PC-3 (cell line): ENCODE data around the gene ECE1. TPM values are rescaled to one million over a fixed set of nuclear protein-coding genes. Genes with fewer than 3 reads are reported as not detected.

Experiments
- ATAC-seq: fragments of 200-7000 bp; cut with Tn5 transposase; 2 replicates; pipeline ENCODE4 v1.9.1; 2020; ENCODE audit warnings: mild to moderate bottlenecking, moderate library complexity
- BruUV-seq: library from RNA; stranded (reverse); fragments of 400-500 nt; replicated peaks from 2 replicates; lab custom pipeline; 2021; lab: Mats Ljungman, UMichigan
- CTCF ChIA-PET: fragments of 300-600 bp; sonication (Branson Sonifier 250); formaldehyde crosslinking; loops from one replicate; lab custom pipeline; 2022; ENCODE audit warnings: antibody characterized with exemption; lab: Charles Lee
- POLR2A ChIA-PET: fragments of 300-600 bp; sonication (Branson Sonifier 250); formaldehyde crosslinking; loops from one replicate; lab custom pipeline; 2022; ENCODE audit warnings: antibody characterized with exemption; ENCODE audit not compliant: unreplicated experiment; lab: Charles Lee
- DNase-seq: peaks from one replicate; pipeline ENCODE4 v3.0.0-alpha.2; 2015
- H2AFZ ChIP-seq: fragments of 300-600 bp; sonication (generic); 2 replicates; pipeline ENCODE4 v1.6.0; 2016; ENCODE audit warnings: antibody characterized with exemption, low read length
- H3F3A ChIP-seq: fragments of 300-600 bp; sonication (generic); one replicate; pipeline ENCODE4 v1.6.0; 2017; ENCODE audit warnings: antibody characterized with exemption, low read length, control low read depth, mild to moderate bottlenecking; ENCODE audit not compliant: unreplicated experiment
- H3K27ac ChIP-seq: fragments of 300-600 bp; sonication (generic); 2 replicates; pipeline ENCODE4 v1.5.1; 2016; ENCODE audit warnings: mild to moderate bottlenecking, low read length
- H3K27me3 ChIP-seq: fragments of 300-600 bp; sonication (generic); 2 replicates; pipeline ENCODE4 v1.6.1; 2016; ENCODE audit warnings: low read length, mixed read lengths
- H3K36me3 ChIP-seq: fragments of 300-600 bp; sonication (generic); 2 replicates; pipeline ENCODE4 v1.6.1; 2016; ENCODE audit warnings: low read depth, mixed run types, low read length, mixed read lengths
- H3K4me1 ChIP-seq: fragments of 300-600 bp; sonication (generic); 2 replicates; pipeline ENCODE4 v1.5.1; 2016; ENCODE audit warnings: low read length; ENCODE audit not compliant: insufficient read depth
- H3K4me2 ChIP-seq: fragments of 300-600 bp; sonication (generic); 2 replicates; pipeline ENCODE4 v1.6.0; 2016; ENCODE audit warnings: low read length
- H3K4me3 ChIP-seq: fragments of 300-600 bp; sonication (generic); 2 replicates; pipeline ENCODE4 v1.5.1; 2016; ENCODE audit warnings: mild to moderate bottlenecking, low read length, mixed read lengths
- H3K79me2 ChIP-seq: fragments of 300-600 bp; sonication (generic); 2 replicates; pipeline ENCODE4 v1.6.1; 2017; ENCODE audit warnings: low read length, mixed read lengths
- H3K9ac ChIP-seq: fragments of 300-600 bp; sonication (generic); 2 replicates; pipeline ENCODE4 v1.6.0; 2016; ENCODE audit warnings: mild to moderate bottlenecking, low read length
- H3K9me2 ChIP-seq: fragments of 300-600 bp; sonication (generic); replicated peaks from 2 replicates; pipeline ENCODE4 v1.6.1; 2016; ENCODE audit warnings: mixed run types, low read length, mixed read lengths
- H3K9me3 ChIP-seq: fragments of 300-600 bp; sonication (generic); 2 replicates; pipeline ENCODE4 v1.6.1; 2016; ENCODE audit warnings: low read length, mixed read lengths
- H4K20me1 ChIP-seq: fragments of 300-600 bp; sonication (generic); 2 replicates; pipeline ENCODE4 v1.6.1; 2016; ENCODE audit warnings: low read length, mixed read lengths
- EZH2 ChIP-seq: fragments of 300-600 bp; sonication (generic); IDR thresholded peaks from one replicate; pipeline ENCODE4 v1.6.1; 2017; ENCODE audit warnings: antibody characterized with exemption, mild to moderate bottlenecking, low read length; ENCODE audit not compliant: unreplicated experiment
- EZH2phosphoT487 ChIP-seq: fragments of 300-600 bp; sonication (generic); IDR thresholded peaks from 2 replicates; pipeline ENCODE4 v1.6.1; 2018; ENCODE audit warnings: mild to moderate bottlenecking, antibody characterized with exemption, low read length, borderline replicate concordance
- intact Hi-C: fragments of 100-400 bp; cut with micrococcal nuclease; formaldehyde crosslinking; loops from 2 replicates; pipeline ENCODE4 v1.9.0; 2023
- total RNA-seq: library from RNA; depleted of rRNA; stranded (reverse); fragments of >200 nt; gene quantifications from 2 replicates; pipeline ENCODE4 v1.2.3, GENCODE V29; 2014
- TF ChIP-seq, protein P1 (sequence below): fragments of 300-600 bp; sonication (generic); conservative IDR thresholded peaks from 2 replicates; pipeline ENCODE4 v1.5.1; 2017; ENCODE audit warnings: antibody characterized with exemption, low read depth, mild to moderate bottlenecking, low read length

ECE1 gene
- total RNA-seq, 1 experiment from 2014 or later: 86.8 TPM

DNA sequence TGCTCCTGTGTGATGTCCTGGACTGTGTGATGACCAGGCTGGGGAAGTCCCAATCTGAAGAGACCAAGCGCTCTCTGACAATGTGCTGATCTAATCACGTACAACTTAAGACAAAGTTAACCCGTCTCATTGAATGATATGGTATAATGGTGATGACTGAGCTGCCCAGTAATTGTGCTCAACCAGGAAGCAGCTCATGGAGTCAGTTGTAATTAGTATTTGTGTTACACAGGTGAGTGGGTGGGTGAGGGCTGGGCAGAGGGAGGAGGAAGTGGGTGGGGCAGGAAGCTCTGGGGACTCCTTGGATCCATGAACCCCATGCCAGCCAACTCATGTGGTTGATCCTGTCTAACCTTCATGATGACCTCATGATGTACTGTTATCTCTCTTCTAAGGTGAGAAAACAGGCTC lies 8.7 kb upstream of the ECE1 start:
- H3F3A ChIP-seq: no peaks in the 10 kb centered on the region
- H3K36me3 ChIP-seq: no peaks in the 10 kb centered on the region
- no peak overlapping the region for H3K4me3 ChIP-seq
- no peaks in the 10 kb centered on the region for H3K9me3 ChIP-seq
- intact Hi-C loops: no loop called here
- peaks cover 23% of the 10 kb centered on the region for H3K79me2 ChIP-seq
- no peaks in the 10 kb centered on the region for H3K9me2 ChIP-seq
- ChIA-PET CTCF (no interaction called here), POLR2A (no interaction called here)
- peaks cover 41% of the 10 kb centered on the region for H3K4me1 ChIP-seq
- no peak for DNase-seq
- TF ChIP-seq, protein P1, sequence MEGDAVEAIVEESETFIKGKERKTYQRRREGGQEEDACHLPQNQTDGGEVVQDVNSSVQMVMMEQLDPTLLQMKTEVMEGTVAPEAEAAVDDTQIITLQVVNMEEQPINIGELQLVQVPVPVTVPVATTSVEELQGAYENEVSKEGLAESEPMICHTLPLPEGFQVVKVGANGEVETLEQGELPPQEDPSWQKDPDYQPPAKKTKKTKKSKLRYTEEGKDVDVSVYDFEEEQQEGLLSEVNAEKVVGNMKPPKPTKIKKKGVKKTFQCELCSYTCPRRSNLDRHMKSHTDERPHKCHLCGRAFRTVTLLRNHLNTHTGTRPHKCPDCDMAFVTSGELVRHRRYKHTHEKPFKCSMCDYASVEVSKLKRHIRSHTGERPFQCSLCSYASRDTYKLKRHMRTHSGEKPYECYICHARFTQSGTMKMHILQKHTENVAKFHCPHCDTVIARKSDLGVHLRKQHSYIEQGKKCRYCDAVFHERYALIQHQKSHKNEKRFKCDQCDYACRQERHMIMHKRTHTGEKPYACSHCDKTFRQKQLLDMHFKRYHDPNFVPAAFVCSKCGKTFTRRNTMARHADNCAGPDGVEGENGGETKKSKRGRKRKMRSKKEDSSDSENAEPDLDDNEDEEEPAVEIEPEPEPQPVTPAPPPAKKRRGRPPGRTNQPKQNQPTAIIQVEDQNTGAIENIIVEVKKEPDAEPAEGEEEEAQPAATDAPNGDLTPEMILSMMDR: no peak
- TF ChIP-seq EZH2: no peak
- TF ChIP-seq EZH2phosphoT487: no peak
- peak; percentile 8; the same call in 1 of the 2 replicates for ATAC-seq
- BruUV-seq: no TSS peak
- no peak overlapping the region for H3K27ac ChIP-seq
- peaks cover 7% of the 10 kb centered on the region; the same call in 1 of the 2 replicates for H4K20me1 ChIP-seq
- no peaks in the 10 kb centered on the region for H3K27me3 ChIP-seq
- H2AFZ ChIP-seq: no peak overlapping the region
- no peak overlapping the region for H3K9ac ChIP-seq
- H3K4me2 ChIP-seq: no peak overlapping the region

GRCh38 chr1:21297975-21298374 lies 7.7 kb upstream of the ECE1 start:
- Histone ChIP-seq H3K36me3 (no peaks in the 10 kb centered on the region), H3K79me2 (peaks cover 16% of the 10 kb centered on the region; the same call in 1 of the 2 replicates), H3K4me3 (no peak overlapping the region), H3K4me1 (peaks cover 35% of the 10 kb centered on the region), H4K20me1 (peaks cover 2% of the 10 kb centered on the region; the same call in 1 of the 2 replicates), H3K9ac (no peak overlapping the region), H3K27me3 (no peaks in the 10 kb centered on the region), H3K27ac (no peak overlapping the region), H3K9me2 (no peaks in the 10 kb centered on the region), H3K4me2 (no peak overlapping the region), H3K9me3 (no peaks in the 10 kb centered on the region), H2AFZ (no peak overlapping the region), H3F3A (no peaks in the 10 kb centered on the region)
- no TSS peak for BruUV-seq
- ChIA-PET POLR2A (interaction anchor here (0.6 kb wide), 1 partner anchor 13 kb away, joined by 4 read pairs; no protein-coding TSS in a partner anchor), CTCF (no interaction called here)
- intact Hi-C loops: no loop called here
- ATAC-seq (no peak), DNase-seq (no peak)
- TF ChIP-seq EZH2 (no peak), EZH2phosphoT487 (no peak)
- TF ChIP-seq, protein P1: no peak
